Subcutaneous abdominal adipose tissue (tissue), 5 donors: ENCODE measurements around the gene CSF1.
A peak's percentile ranks its signal among the peaks of the same experiment; 100 is the strongest.

Experiments used
- H3K27ac ChIP-seq: one replicate; pipeline ENCODE4 v1.7.0; 2013; ENCODE audit warnings: low read depth, mild to moderate bottlenecking, inconsistent platforms, low read length, moderate library complexity
- H3K27me3 ChIP-seq, 5 donors: one replicate each; pipeline ENCODE4 v1.7.0; 2013; ENCODE audit warnings: low read length in 5 of 5, inconsistent platforms in 1 of 5; ENCODE audit not compliant: control insufficient read depth in 5 of 5, insufficient read depth in 4 of 5
- H3K36me3 ChIP-seq, 5 donors: one replicate each; pipeline ENCODE4 v1.7.0; 2013; ENCODE audit warnings: low read length in 5 of 5; ENCODE audit not compliant: control insufficient read depth in 5 of 5, insufficient read depth in 5 of 5
- H3K4me1 ChIP-seq, 5 donors: one replicate each; pipeline ENCODE4 v1.7.0; 2013; ENCODE audit warnings: low read length in 5 of 5, mild to moderate bottlenecking in 3 of 5, moderate library complexity in 1 of 5; ENCODE audit not compliant: control insufficient read depth in 5 of 5, insufficient read depth in 5 of 5
- H3K4me3 ChIP-seq, 5 donors: one replicate each; pipeline ENCODE4 v1.7.0; 2013; ENCODE audit warnings: low read length in 5 of 5, low read depth in 1 of 5
- H3K9ac ChIP-seq, 5 donors: one replicate each; pipeline ENCODE4 v1.7.0; 2013; ENCODE audit warnings: low read length in 5 of 5, mild to moderate bottlenecking in 4 of 5, moderate library complexity in 3 of 5
- H3K9me3 ChIP-seq, 5 donors: one replicate each; pipeline ENCODE4 v1.7.0; 2013; ENCODE audit warnings: low read length in 5 of 5; ENCODE audit not compliant: control insufficient read depth in 5 of 5
- donor health status: healthy.
- donor health status: healthy.
- donor health status: healthy.
- donor health status: healthy.
- donor health status: healthy.

CSF1 gene

DNA sequence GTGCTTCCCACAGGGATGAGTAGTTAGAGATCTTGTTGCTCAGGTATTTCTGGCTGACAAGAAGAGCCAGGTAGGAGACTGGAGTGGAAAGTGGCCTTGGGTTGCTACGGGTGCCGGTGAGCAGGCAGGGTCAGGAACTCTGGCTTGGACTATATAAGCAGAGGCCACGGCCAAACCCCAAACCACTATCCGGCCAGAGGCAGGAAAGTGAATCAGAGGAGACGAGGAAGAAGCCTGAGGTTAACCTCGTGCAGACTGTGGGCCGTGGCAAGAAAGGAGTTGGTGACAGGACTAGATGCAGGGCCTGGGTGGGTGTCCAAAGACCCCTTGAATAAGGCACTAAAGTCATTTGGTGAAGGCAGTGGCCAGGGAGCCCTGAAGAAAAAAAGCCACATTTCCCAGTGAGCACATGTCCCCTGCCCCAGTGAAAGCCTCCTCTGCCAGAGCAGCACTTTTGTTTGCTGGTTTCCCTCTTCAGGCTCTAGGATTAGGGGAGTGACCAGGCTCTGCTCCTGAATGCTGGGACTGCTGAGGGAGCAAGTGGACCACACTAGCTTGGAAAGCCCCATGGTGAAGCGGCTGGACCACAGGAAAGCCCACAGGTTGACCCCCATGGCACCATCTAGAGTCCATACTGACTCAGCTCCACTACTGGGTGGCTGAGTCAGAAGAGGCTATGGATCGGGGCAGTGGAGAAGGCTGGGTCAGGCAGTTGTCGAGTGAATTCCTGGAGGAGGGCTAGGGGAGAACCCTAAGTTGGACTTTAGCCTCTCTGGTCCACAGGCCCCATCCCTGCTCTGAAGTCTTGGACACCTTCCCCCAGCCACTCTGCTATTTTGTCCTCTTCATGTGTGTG, 23.4 kb downstream of the CSF1 start:
- Histone ChIP-seq H3K9ac (peak overlapping the region in 1 of 5 donors; percentile 32), H3K4me3 (no peak overlapping the region), H3K36me3 (peaks cover 0 to 15% (median 12%) of the 10 kb centered on the region in 5 donors), H3K4me1 (peaks cover 18 to 52% (median 45%) of the 10 kb centered on the region in 5 donors), H3K27me3 (no peaks in the 10 kb centered on the region), H3K27ac (peak overlapping the region; percentile 20), H3K9me3 (peaks cover 0 to 8% (median 0%) of the 10 kb centered on the region in 5 donors)

DNA sequence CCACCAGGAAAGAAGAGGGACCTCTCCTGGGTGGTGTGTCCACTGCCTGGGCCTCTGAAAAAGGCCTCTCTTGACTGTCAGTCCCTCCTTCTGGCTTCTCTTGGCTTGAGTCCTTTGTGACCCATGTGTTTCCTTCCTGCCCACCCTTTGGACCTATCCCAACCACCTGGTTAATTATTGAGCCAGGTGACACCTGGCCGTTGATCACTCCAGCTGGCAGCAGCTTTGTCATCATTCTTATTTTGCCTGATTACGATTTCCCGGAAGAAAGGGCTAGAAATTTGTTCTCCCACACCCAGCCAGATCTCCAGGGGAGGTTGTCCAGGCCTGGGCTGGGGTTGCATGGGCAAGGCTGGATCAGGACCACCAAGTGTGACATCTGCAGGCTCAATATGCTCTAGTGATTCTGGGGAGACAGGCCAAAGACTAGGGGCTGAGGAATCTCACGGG, 24.8 kb downstream of the CSF1 start:
- H3K9ac ChIP-seq = no peak overlapping the region
- H3K36me3 ChIP-seq = peaks cover 0 to 1% (median 0%) of the 10 kb centered on the region in 5 donors
- H3K9me3 ChIP-seq = peaks cover 0 to 8% (median 0%) of the 10 kb centered on the region in 5 donors
- no peak overlapping the region for H3K4me3 ChIP-seq
- no peak overlapping the region for H3K27ac ChIP-seq
- H3K27me3 ChIP-seq = no peaks in the 10 kb centered on the region
- peaks cover 9 to 38% (median 31%) of the 10 kb centered on the region in 5 donors for H3K4me1 ChIP-seq

GRCh38 chr1:109937738-109938137, 27.1 kb downstream of the CSF1 start:
- H3K9me3 ChIP-seq = peaks cover 0 to 8% (median 0%) of the 10 kb centered on the region in 5 donors
- peaks cover 3 to 22% (median 17%) of the 10 kb centered on the region in 5 donors for H3K4me1 ChIP-seq
- no peak overlapping the region for H3K27ac ChIP-seq
- H3K27me3 ChIP-seq = no peaks in the 10 kb centered on the region
- no peaks in the 10 kb centered on the region for H3K36me3 ChIP-seq
- no peak overlapping the region for H3K9ac ChIP-seq
- H3K4me3 ChIP-seq = no peak overlapping the region

DNA sequence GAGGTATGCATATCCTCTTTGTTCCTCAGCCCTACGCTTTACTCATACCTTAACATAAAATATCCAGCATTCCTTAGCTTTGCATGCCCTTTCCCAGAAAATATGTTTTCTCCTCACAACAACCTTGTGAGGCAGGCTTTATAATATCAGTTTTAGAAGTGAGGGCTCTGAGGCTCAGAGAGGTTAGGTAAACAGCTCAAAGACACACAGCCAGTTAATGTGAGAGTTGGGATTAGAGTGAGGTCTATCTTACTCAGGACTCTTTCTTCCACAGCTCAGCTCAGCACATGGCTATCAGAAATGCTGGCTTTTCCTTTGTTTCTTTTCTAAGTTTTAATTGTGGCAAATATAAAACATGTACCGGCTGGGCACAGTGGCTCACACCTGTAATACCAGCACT, 27.9 kb downstream of the CSF1 start:
- Histone ChIP-seq H3K27me3 (no peaks in the 10 kb centered on the region), H3K36me3 (no peaks in the 10 kb centered on the region), H3K9ac (no peak overlapping the region), H3K4me1 (peaks cover 3 to 20% (median 17%) of the 10 kb centered on the region in 5 donors), H3K9me3 (peaks cover 0 to 8% (median 0%) of the 10 kb centered on the region in 5 donors), H3K27ac (no peak overlapping the region), H3K4me3 (no peak overlapping the region)

DNA sequence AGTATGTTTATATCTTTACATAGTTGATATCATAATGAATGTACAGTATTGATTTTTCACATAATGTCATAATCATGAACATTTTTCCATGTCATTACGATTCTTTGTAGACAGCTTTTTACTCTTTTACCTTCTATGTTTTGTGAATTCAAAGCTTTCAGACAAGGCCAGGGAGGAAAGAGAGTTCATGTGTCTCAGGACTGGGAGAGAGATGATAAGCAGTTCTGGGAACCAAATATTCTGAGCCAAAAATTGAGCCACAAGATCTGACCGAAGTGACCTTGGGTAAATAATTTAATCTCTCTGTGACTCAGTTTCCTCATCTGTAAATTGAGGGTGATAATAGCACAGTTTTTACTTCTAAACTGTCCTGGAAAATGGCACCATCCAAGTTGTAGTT, 31.8 kb downstream of the CSF1 start:
- no peak overlapping the region for H3K4me3 ChIP-seq
- H3K27me3 ChIP-seq = no peaks in the 10 kb centered on the region
- H3K36me3 ChIP-seq = no peaks in the 10 kb centered on the region
- H3K27ac ChIP-seq = no peak overlapping the region
- H3K4me1 ChIP-seq = peaks cover 0 to 9% (median 7%) of the 10 kb centered on the region in 5 donors
- peaks cover 0 to 8% (median 0%) of the 10 kb centered on the region in 5 donors for H3K9me3 ChIP-seq
- H3K9ac ChIP-seq = no peak overlapping the region

DNA sequence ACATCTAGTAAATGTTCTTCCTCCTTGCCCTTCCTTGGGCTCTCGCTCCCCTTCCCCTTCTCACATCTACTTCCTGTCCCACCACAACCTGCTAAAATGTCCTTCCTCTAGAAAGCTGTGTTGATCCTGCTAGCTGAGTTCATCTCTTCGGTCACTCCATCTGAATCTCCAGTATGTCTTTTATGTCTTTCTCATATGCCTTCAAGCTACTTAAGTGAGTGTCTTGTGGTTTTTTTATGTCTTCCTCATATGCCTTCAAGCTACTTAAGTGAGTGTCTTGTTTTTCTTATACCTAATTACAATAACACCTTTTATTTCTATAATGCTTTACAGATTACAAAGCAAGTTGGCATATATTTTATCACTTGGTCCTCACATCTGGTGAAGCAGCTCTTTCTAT, 33.9 kb downstream of the CSF1 start:
- Histone ChIP-seq H3K27ac (no peak overlapping the region), H3K9ac (no peak overlapping the region), H3K36me3 (no peaks in the 10 kb centered on the region), H3K27me3 (no peaks in the 10 kb centered on the region), H3K4me3 (no peak overlapping the region), H3K4me1 (peaks cover 0 to 15% (median 12%) of the 10 kb centered on the region in 5 donors), H3K9me3 (no peaks in the 10 kb centered on the region)

DNA sequence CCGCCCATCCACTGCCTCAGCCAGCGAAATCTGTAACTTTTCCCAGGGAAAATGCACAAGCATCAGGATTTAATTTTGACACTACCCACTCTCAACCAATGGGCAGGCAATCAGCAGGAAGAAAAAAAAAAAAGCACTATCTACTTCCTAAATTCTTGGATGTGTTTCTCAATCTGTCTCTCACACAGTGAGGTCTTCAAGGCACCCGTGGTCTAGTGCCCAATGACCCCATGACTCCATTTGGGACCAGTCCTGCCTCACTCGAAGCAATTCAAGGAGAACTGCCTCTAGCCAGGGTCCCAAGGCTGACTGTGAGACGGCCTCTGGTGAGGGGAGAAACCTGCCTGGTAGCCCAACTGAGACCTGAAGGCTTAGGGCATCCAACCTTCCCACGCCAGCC, 35.9 kb downstream of the CSF1 start:
- Histone ChIP-seq H3K4me3 (no peak overlapping the region), H3K9ac (no peak overlapping the region), H3K36me3 (no peaks in the 10 kb centered on the region), H3K27me3 (no peaks in the 10 kb centered on the region), H3K9me3 (no peaks in the 10 kb centered on the region), H3K4me1 (peaks cover 0 to 15% (median 12%) of the 10 kb centered on the region in 5 donors), H3K27ac (no peak overlapping the region)

- Histone ChIP-seq H3K27me3 (no peaks in the 10 kb centered on the region), H3K4me1 (peaks cover 0 to 15% (median 12%) of the 10 kb centered on the region in 5 donors), H3K9ac (no peak overlapping the region), H3K4me3 (no peak overlapping the region), H3K36me3 (no peaks in the 10 kb centered on the region), H3K27ac (no peak overlapping the region), H3K9me3 (no peaks in the 10 kb centered on the region)
Observed at GRCh38 chr1:109947582-109948284, 37.1 kb downstream of the CSF1 start.

GRCh38 chr1:109948285-109948630, 37.6 kb downstream of the CSF1 start:
- Histone ChIP-seq H3K27me3 (no peaks in the 10 kb centered on the region), H3K27ac (no peak overlapping the region), H3K9ac (no peak overlapping the region), H3K4me1 (peaks cover 0 to 15% (median 12%) of the 10 kb centered on the region in 5 donors), H3K4me3 (no peak overlapping the region), H3K9me3 (no peaks in the 10 kb centered on the region), H3K36me3 (no peaks in the 10 kb centered on the region)

DNA sequence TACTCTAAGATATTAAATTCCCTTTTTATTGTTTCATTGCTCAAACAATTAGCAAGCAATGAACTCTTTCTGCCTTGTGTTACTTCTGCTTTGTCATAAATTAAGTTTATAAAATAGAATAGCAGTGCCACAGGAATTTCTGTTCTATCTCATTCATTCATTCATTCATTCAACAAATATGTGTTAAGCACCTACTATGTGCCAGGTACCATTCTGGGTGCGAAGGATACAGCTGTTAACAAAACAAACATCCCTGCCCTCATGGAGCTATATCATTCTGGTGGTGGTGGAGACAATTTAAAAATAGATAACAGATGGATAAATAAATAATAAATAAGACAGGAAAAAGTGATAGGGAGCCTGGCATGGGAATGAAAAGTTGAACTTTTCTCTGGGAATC, 39.4 kb downstream of the CSF1 start:
- Histone ChIP-seq H3K4me1 (peaks cover 0 to 15% (median 15%) of the 10 kb centered on the region in 5 donors), H3K36me3 (no peaks in the 10 kb centered on the region), H3K9me3 (no peaks in the 10 kb centered on the region), H3K27ac (no peak overlapping the region), H3K4me3 (no peak overlapping the region), H3K27me3 (no peaks in the 10 kb centered on the region), H3K9ac (no peak overlapping the region)
